ENCODE data around the gene OXLD1.
"Not testable (repeated sequence)": the region's sequence is repeated elsewhere in the genome, so short reads cannot be mapped to it uniquely, and the experiment has no call there.

OXLD1 gene

GRCh38 chr17:81648707-81649085 lies 17.7 kb downstream of the OXLD1 start:
- DNase-seq: no peak

- no peak for DNase-seq
Observed at GRCh38 chr17:81648013-81648706, 18.2 kb downstream of the OXLD1 start.

GRCh38 chr17:81647640-81648012 lies 18.8 kb downstream of the OXLD1 start:
- no peak for DNase-seq

GRCh38 chr17:81646869-81647600 lies 19.4 kb downstream of the OXLD1 start:
- DNase-seq: no peak

GRCh38 chr17:81644976-81645952 lies 21.1 kb downstream of the OXLD1 start:
- no peak for DNase-seq

GRCh38 chr17:81644496-81644895 lies 21.9 kb downstream of the OXLD1 start:
- no peak for DNase-seq

GRCh38 chr17:81641825-81642489 lies 24.4 kb downstream of the OXLD1 start:
- DNase-seq: no peak

- DNase-seq: no peak
Observed at GRCh38 chr17:81640011-81640410, 26.4 kb downstream of the OXLD1 start.

- DNase-seq: no peak
Observed at GRCh38 chr17:81638683-81639082, 27.7 kb downstream of the OXLD1 start.

- peak; percentile 93 for DNase-seq
Observed at GRCh38 chr17:81636505-81637288, 29.7 kb downstream of the OXLD1 start, which contains the start of the genes NPLOC4 and TSPAN10. Gene NPLOC4 (minus strand): TSS chr17:81637112. CDS start chr17:81636930, 182 bp downstream. Gene TSPAN10 (plus strand): TSS chr17:81637196. CDS start chr17:81642413, 5,217 bp downstream.

GRCh38 chr17:81635973-81636504 lies 30.4 kb downstream of the OXLD1 start:
- DNase-seq: peak; percentile 40

GRCh38 chr17:81635431-81635830 lies 31.0 kb downstream of the OXLD1 start:
- no peak for DNase-seq

GRCh38 chr17:81631482-81631881 lies 34.9 kb downstream of the OXLD1 start:
- no peak for DNase-seq

GRCh38 chr17:81630274-81630673 lies 36.1 kb downstream of the OXLD1 start:
- no peak for DNase-seq

- DNase-seq: no peak
Observed at GRCh38 chr17:81621494-81622130, 44.8 kb downstream of the OXLD1 start.

- not testable (repeated sequence) for DNase-seq
Observed at GRCh38 chr17:81618307-81618706, 48.1 kb downstream of the OXLD1 start.

GRCh38 chr17:81616877-81617276 lies 49.5 kb downstream of the OXLD1 start:
- no peak for DNase-seq

- DNase-seq: no peak
Observed at GRCh38 chr17:81615401-81615930, 50.9 kb downstream of the OXLD1 start.
